Gastroesophageal sphincter (tissue), 4 donors: ENCODE measurements around the gene TGFBR3L. TPM values are rescaled to one million over a fixed set of nuclear protein-coding genes. Genes with fewer than 3 reads are reported as not detected.

Experiments used
- ATAC-seq: fragments of 150-250 bp; one replicate; pipeline ENCODE4 v1.9.1; 2016; ENCODE audit warnings: mild to moderate bottlenecking, moderate library complexity
- H3K27ac ChIP-seq, 4 donors: fragments of 200-600 bp; sonication (generic) in 3 of 4; 1 replicate in 3 of 4; 2 replicates in 1 of 4; pipeline ENCODE4 v1.5.1; 2016 to 2019
- H3K27me3 ChIP-seq: fragments of 200-600 bp; sonication (generic); one replicate; pipeline ENCODE4 v1.5.1; 2019
- H3K36me3 ChIP-seq, 2 donors: fragments of 200-600 bp; sonication (generic); one replicate each; pipeline ENCODE4 v1.5.1; 2019; ENCODE audit warnings: control low read depth in 1 of 2
- H3K4me1 ChIP-seq, 3 donors: fragments of 200-600 bp; sonication (generic); 1 replicate in 2 of 3; 2 replicates in 1 of 3; pipeline ENCODE4 v1.5.1; 2016 to 2019; ENCODE audit warnings: control low read depth in 2 of 3
- H3K4me3 ChIP-seq, 2 donors: fragments of 200-600 bp; sonication (generic); one replicate each; pipeline ENCODE4 v1.5.1; 2019; ENCODE audit warnings: mild to moderate bottlenecking in 1 of 2, moderate library complexity in 1 of 2
- H3K9me3 ChIP-seq, 3 donors: fragments of 200-600 bp; sonication (generic); one replicate each; pipeline ENCODE4 v1.5.1; 2017 to 2019; ENCODE audit warnings: control low read depth in 2 of 3
- CTCF ChIP-seq, 4 experiments: fragments of 200-600 bp in 2 of 4; fragments of 450-650 bp in 2 of 4; sonication (generic) in 1 of 4; IDR thresholded peaks; one replicate each; pipeline ENCODE4 v1.5.1; 2017 to 2019; ENCODE audit warnings: antibody characterized with exemption in 4 of 4, mild to moderate bottlenecking in 2 of 4, moderate library complexity in 2 of 4
- EP300 ChIP-seq: sonication (generic); formaldehyde crosslinking; IDR thresholded peaks from one replicate; pipeline ENCODE4 v1.6.1; 2017; ENCODE audit warnings: antibody characterized with exemption, mild to moderate bottlenecking
- POLR2A ChIP-seq, 2 donors: fragments of 450-650 bp; IDR thresholded peaks; one replicate each; pipeline ENCODE4 v1.6.1; 2017; ENCODE audit warnings: antibody characterized with exemption in 2 of 2, mild to moderate bottlenecking in 2 of 2, moderate library complexity in 1 of 2
- POLR2AphosphoS5 ChIP-seq: sonication (generic); formaldehyde crosslinking; IDR thresholded peaks from one replicate; pipeline ENCODE4 v1.6.1; 2017; ENCODE audit warnings: antibody characterized with exemption
- WGBS, 2 donors: methylation state at CpG; one replicate each; pipeline ENCODE4 v1.1.5; 2018; ENCODE audit warnings: low coverage in 1 of 2; 5-methylcytosine and 5-hydroxymethylcytosine counted together
- total RNA-seq, 4 donors: library from RNA; depleted of rRNA; stranded (reverse); fragments of >200 nt; gene quantifications; one replicate each; pipeline ENCODE4 v1.1.0, GENCODE V29; 2016

TGFBR3L gene
- total RNA-seq, 4 donors from 2014 or later, result 2.8 to 8.5 (median 5.4) TPM

DNA sequence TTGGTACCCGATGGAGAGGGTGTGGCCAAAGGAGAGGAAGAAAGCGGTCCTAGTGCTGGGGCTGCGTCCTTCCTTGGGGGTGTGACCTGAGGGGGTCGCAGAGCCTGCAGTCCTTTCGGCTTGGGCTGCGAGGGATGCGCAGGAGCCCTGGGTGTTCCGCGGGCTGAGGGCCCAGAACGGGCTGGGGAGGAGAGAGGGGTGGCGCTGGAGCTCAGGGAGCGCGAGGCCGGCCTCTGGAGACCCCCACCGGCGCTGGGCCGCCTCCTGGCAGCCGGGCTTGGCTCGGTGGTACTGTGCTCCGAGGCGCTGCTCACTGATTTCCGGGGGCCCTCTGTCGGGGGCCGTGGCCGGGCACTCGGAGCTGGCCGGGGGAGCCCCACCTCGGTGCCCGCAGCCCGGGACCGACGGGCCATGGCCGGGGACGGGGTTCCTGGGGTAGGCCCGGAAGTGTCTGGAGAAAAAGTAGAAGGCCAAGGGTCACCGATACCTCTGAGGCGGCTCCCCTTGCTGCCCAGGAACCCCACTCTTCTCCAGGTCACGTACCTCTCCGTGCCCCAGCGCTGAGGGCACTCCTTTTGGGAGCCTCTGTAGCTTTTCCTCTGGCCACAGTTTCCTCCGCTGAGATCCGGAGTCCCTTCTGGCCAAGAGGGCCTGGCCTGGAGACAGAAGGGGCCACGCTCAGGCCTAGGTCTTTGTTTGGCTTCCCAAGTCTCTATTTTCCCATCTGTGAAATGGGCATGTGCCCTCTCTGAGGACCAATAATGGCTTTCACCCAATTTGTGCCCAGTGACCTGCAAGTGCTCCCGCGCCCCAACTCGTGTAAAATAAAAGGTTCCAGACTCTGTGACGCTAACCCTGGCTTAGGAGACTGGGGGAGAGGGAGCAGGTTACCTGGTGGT lies 42.1 kb upstream of the TGFBR3L start:
- Histone ChIP-seq H3K4me1 (peaks cover 0 to 67% (median 24%) of the 10 kb centered on the region in 3 donors), H3K9me3 (no peaks in the 10 kb centered on the region), H3K4me3 (peak overlapping the region in 1 of 2 donors; percentile 34), H3K27ac (no peak overlapping the region), H3K36me3 (no peaks in the 10 kb centered on the region), H3K27me3 (peaks cover 68% of the 10 kb centered on the region)
- TF ChIP-seq CTCF (IDR thresholded peaks at IDR 0.05), result no peak
- no peak for TF ChIP-seq POLR2A (IDR thresholded peaks at IDR 0.05)
- no peak for TF ChIP-seq POLR2AphosphoS5
- no peak for TF ChIP-seq EP300
- ATAC-seq, result no peak
- 18 to 65% methylated on average over 4 to 8 of the region's 47 CpGs for WGBS, 2 donors

DNA sequence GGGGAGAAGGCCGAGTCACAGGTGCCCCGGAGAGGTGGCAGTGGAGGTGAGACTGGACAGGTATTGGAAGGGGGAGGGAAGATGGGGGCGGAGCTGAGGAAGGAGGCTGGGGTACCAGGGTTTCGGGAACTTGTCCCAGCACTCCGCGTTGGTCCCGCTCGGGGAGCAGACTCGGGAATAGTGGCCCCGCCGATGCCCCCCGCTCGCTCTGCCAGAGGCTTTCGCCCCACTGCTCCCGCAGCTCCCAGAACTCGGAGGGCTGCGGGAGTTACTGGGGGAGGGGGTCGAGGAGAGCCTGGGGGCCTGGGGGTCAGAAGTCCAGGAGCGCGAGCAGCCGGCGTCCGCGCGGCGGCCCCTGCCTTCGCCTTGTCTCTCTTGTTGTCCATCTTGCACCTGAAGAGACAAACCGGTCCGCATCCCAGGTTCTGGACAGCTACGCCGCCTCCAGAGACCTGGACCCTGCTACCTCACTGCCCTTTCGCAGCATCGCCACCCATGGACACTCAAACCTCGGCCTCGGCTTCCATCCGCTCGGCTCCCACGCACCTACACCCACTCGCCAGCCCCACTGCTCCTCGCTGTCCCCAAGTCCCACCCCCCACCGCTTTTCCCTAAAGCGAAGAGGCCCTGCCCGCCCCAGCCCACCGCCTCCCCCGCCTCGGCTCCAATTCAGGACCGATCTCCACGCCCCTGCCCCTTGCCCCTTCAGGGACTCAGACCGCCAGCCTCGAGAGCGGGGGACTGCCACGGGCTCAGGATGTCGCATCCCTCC lies 41.1 kb upstream of the TGFBR3L start:
- TF ChIP-seq EP300 (no peak), POLR2A (IDR thresholded peaks at IDR 0.05) (no peak), POLR2AphosphoS5 (no peak), CTCF (IDR thresholded peaks at IDR 0.05) (no peak)
- Histone ChIP-seq H3K4me1 (peaks cover 0 to 60% (median 22%) of the 10 kb centered on the region in 3 donors), H3K36me3 (no peaks in the 10 kb centered on the region), H3K27ac (no peak overlapping the region), H3K9me3 (no peaks in the 10 kb centered on the region), H3K27me3 (peaks cover 59% of the 10 kb centered on the region), H3K4me3 (peak overlapping the region in 1 of 2 donors; percentile 43)
- ATAC-seq, result no peak
- 22% methylated on average over 11 of the region's 53 CpGs; no CpG with 5 or more reads in 1 of the 2 donors for WGBS, 2 donors

GRCh38 chr19:7874076-7874896 lies 40.3 kb upstream of the TGFBR3L start, which contains the start of gene PRR36:
PRR36 (minus strand) TSS chr19:7874390; CDS start chr19:7873689, 701 bp downstream.
- Histone ChIP-seq H3K36me3 (no peaks in the 10 kb centered on the region), H3K9me3 (no peaks in the 10 kb centered on the region), H3K27me3 (peaks cover 62% of the 10 kb centered on the region), H3K27ac (no peak within 1 kb of the TSS), H3K4me3 (peak within 1 kb of the TSS in 1 of 2 donors; percentile 43), H3K4me1 (peaks cover 0 to 53% (median 21%) of the 10 kb centered on the region in 3 donors)
- WGBS, 2 donors, result no CpG with 5 or more reads among the region's 88 CpGs
- TF ChIP-seq EP300 (no peak), CTCF (IDR thresholded peaks at IDR 0.05) (no peak), POLR2A (IDR thresholded peaks at IDR 0.05) (no peak), POLR2AphosphoS5 (no peak)
- no peak for ATAC-seq

GRCh38 chr19:7874897-7875273 lies 39.7 kb upstream of the TGFBR3L start:
- 20 to 23% methylated on average over 2 to 8 of the region's 12 CpGs for WGBS, 2 donors
- TF ChIP-seq EP300, result no peak
- no peak for TF ChIP-seq CTCF (IDR thresholded peaks at IDR 0.05)
- TF ChIP-seq POLR2AphosphoS5, result no peak
- no peak for TF ChIP-seq POLR2A (IDR thresholded peaks at IDR 0.05)
- Histone ChIP-seq H3K36me3 (no peaks in the 10 kb centered on the region), H3K9me3 (no peaks in the 10 kb centered on the region), H3K4me3 (no peak overlapping the region), H3K27ac (no peak overlapping the region), H3K27me3 (peaks cover 67% of the 10 kb centered on the region), H3K4me1 (peaks cover 0 to 47% (median 18%) of the 10 kb centered on the region in 3 donors)
- no peak for ATAC-seq
